A549 (cell line): ENCODE measurements around the gene FAT1. TPM values are rescaled to one million over a fixed set of nuclear protein-coding genes. Genes with fewer than 3 reads are reported as not detected.

Source experiments
- ATAC-seq, 2 experiments: fragments of 200-7000 bp in 1 of 2; fragments of >200 bp in 1 of 2; cut with Nextera tagmentation in 1 of 2; cut with Tn5 transposase in 1 of 2; 3 replicates each; pipeline versions ENCODE4 v1.8.0 to v1.9.1; 2018 to 2020; ENCODE audit warnings: mild to moderate bottlenecking in 1 of 2, moderate library complexity in 1 of 2
- CTCF ChIA-PET: fragments of 300-600 bp; sonication (Branson Sonifier 250); formaldehyde crosslinking; extraction: SDS; loops from one replicate; lab custom pipeline; 2021; ENCODE audit warnings: antibody characterized with exemption, inconsistent platforms; lab: Yijun Ruan, JAX
- POLR2A ChIA-PET: fragments of 350-600 bp; formaldehyde crosslinking; extraction: SDS; loops from one replicate; lab custom pipeline; 2021; ENCODE audit warnings: antibody characterized with exemption, inconsistent platforms; lab: Yijun Ruan, JAX
- DNase-seq, 2 experiments: peaks; one replicate each; pipeline versions ENCODE4 v3.0.0 to v3.0.0-alpha.2; 2011 to 2016; ENCODE audit warnings: low read depth in 1 of 2, low spot score in 1 of 2
- FAIRE-seq: peaks from 2 replicates; lab custom pipeline; 2011; peaks lifted over from hg19 to GRCh38; lab: Jason Lieb, UNC
- H3K27ac ChIP-seq, 2 experiments: fragments of >200 bp; sonication (Bioruptor Twin); formaldehyde crosslinking; 3 replicates each; pipeline ENCODE4 v1.5.1; 2016 to 2017
- H3K4me1 ChIP-seq: fragments of >200 bp; sonication (Bioruptor Twin); formaldehyde crosslinking; 3 replicates; pipeline ENCODE4 v1.6.1; 2016
- H3K4me2 ChIP-seq: fragments of >200 bp; sonication (Bioruptor Twin); formaldehyde crosslinking; 3 replicates; pipeline ENCODE4 v1.6.1; 2016
- H3K4me3 ChIP-seq: fragments of >200 bp; sonication (Bioruptor Twin); formaldehyde crosslinking; 3 replicates; pipeline ENCODE4 v1.5.1; 2016
- H3K9me3 ChIP-seq: fragments of >200 bp; sonication (Bioruptor Twin); formaldehyde crosslinking; 3 replicates; pipeline ENCODE4 v1.6.1; 2016
- BHLHE40 ChIP-seq: IDR thresholded peaks from 2 replicates; pipeline ENCODE4 v1.6.1; 2012; ENCODE audit warnings: low read depth, low read length, inconsistent platforms
- CBX8 ChIP-seq: fragments of 200-600 bp; sonication (generic); IDR thresholded peaks from 2 replicates; pipeline ENCODE4 v1.6.1; 2016
- CEBPB ChIP-seq, 2 experiments: fragments of >200 bp in 1 of 2; sonication (Bioruptor Twin) in 1 of 2; formaldehyde crosslinking in 1 of 2; IDR thresholded peaks; 2 replicates each; pipeline ENCODE4 v1.6.1; 2012 to 2016
- CHD4 ChIP-seq: fragments of 200-600 bp; sonication (generic); IDR thresholded peaks from 2 replicates; pipeline ENCODE4 v1.6.1; 2016; ENCODE audit warnings: antibody characterized with exemption, mild to moderate bottlenecking, borderline replicate concordance
- EHMT2 ChIP-seq: fragments of 200-600 bp; sonication (generic); IDR thresholded peaks from 2 replicates; pipeline ENCODE4 v1.6.1; 2016; ENCODE audit warnings: antibody characterized with exemption, low read depth, mild to moderate bottlenecking, moderate library complexity
- ESRRA ChIP-seq: fragments of 150-350 bp; IDR thresholded peaks from 2 replicates; pipeline ENCODE4 v1.6.1; 2014; ENCODE audit warnings: mild to moderate bottlenecking, low read length, borderline replicate concordance
- FOSL2 ChIP-seq, 2 experiments: fragments of 450-650 bp in 1 of 2; fragments of >200 bp in 1 of 2; sonication (Bioruptor Twin) in 1 of 2; formaldehyde crosslinking; IDR thresholded peaks; 2 replicates each; pipeline versions ENCODE4 v1.5.0 to v1.6.1; 2016 to 2020; ENCODE audit warnings: mild to moderate bottlenecking in 1 of 2, moderate library complexity in 1 of 2
- FOXS1 ChIP-seq: fragments of 250-450 bp; sonication (Bioruptor Pico); IDR thresholded peaks from 2 replicates; pipeline ENCODE4 v1.5.0; 2020; ENCODE audit warnings: mild to moderate bottlenecking, moderate library complexity
- HEYL ChIP-seq: fragments of 250-450 bp; sonication (Bioruptor Pico); IDR thresholded peaks from 2 replicates; pipeline ENCODE4 v1.8.0; 2021; ENCODE audit warnings: mild to moderate bottlenecking, moderate library complexity
- HOXA7 ChIP-seq: fragments of 250-450 bp; sonication (Bioruptor Pico); IDR thresholded peaks from 2 replicates; pipeline ENCODE4 v1.5.0; 2020; ENCODE audit warnings: mild to moderate bottlenecking, moderate library complexity
- JUN ChIP-seq, 2 experiments: fragments of >200 bp; sonication (Bioruptor Twin); formaldehyde crosslinking; IDR thresholded peaks; 2 replicates in 1 of 2; 3 replicates in 1 of 2; pipeline ENCODE4 v1.6.1; 2016 to 2017
- MAFK ChIP-seq: fragments of 450-650 bp; IDR thresholded peaks from 2 replicates; pipeline ENCODE4 v1.6.1; 2014; ENCODE audit not compliant: partially characterized antibody
- NFE2L2 ChIP-seq: fragments of 150-350 bp; conservative IDR thresholded peaks from 2 replicates; pipeline ENCODE4 v1.6.1; 2014; ENCODE audit warnings: low read length
- NPAS2 ChIP-seq: fragments of 250-450 bp; sonication (Bioruptor Pico); IDR thresholded peaks from 2 replicates; pipeline ENCODE4 v1.8.0; 2022; ENCODE audit warnings: mild to moderate bottlenecking, moderate library complexity, borderline replicate concordance
- NR3C1 ChIP-seq: fragments of >200 bp; sonication (Bioruptor Twin); formaldehyde crosslinking; IDR thresholded peaks from 3 replicates; pipeline ENCODE4 v1.6.1; 2017
- PBX3 ChIP-seq: IDR thresholded peaks from 2 replicates; pipeline ENCODE4 v1.6.1; 2012
- POLR2A ChIP-seq: IDR thresholded peaks from 2 replicates; pipeline ENCODE4 v1.6.1; 2012; ENCODE audit warnings: mild to moderate bottlenecking, low read length
- POLR2AphosphoS2 ChIP-seq: conservative IDR thresholded peaks from 2 replicates; pipeline ENCODE4 v1.6.1; 2012; ENCODE audit warnings: low read length, improper control_type of control experiment, inconsistent platforms
- RAD21 ChIP-seq, 2 experiments: fragments of >200 bp in 1 of 2; sonication (Bioruptor Twin) in 1 of 2; formaldehyde crosslinking in 1 of 2; IDR thresholded peaks in 1 of 2; conservative IDR thresholded peaks in 1 of 2; 2 replicates in 1 of 2; 3 replicates in 1 of 2; pipeline ENCODE4 v1.6.1; 2012 to 2018; ENCODE audit warnings: inconsistent platforms in 1 of 2
- SMC3 ChIP-seq: fragments of >200 bp; sonication (Bioruptor Twin); formaldehyde crosslinking; IDR thresholded peaks from 3 replicates; pipeline ENCODE4 v1.6.1; 2018; ENCODE audit warnings: inconsistent platforms
- SREBF2 ChIP-seq: fragments of 450-650 bp; IDR thresholded peaks from 2 replicates; pipeline ENCODE4 v1.6.1; 2014; ENCODE audit warnings: mild to moderate bottlenecking, moderate library complexity
- TFCP2L1 ChIP-seq: fragments of 250-450 bp; sonication (Bioruptor Pico); IDR thresholded peaks from 2 replicates; pipeline ENCODE4 v1.5.0; 2021; ENCODE audit warnings: mild to moderate bottlenecking
- TP53 ChIP-seq: fragments of 250-450 bp; sonication (Bioruptor Pico); IDR thresholded peaks from 2 replicates; pipeline ENCODE4 v1.5.0; 2021; ENCODE audit warnings: mild to moderate bottlenecking, moderate library complexity
- ZC3H11A ChIP-seq: fragments of 450-650 bp; IDR thresholded peaks from 2 replicates; pipeline ENCODE4 v1.6.1; 2014; ENCODE audit warnings: antibody characterized with exemption, mild to moderate bottlenecking
- ZNF302 ChIP-seq: fragments of 250-450 bp; sonication (Bioruptor Pico); IDR thresholded peaks from 2 replicates; pipeline ENCODE4 v1.9.0; 2021; ENCODE audit warnings: inconsistent platforms, mild to moderate bottlenecking, moderate library complexity
- ZSCAN20 ChIP-seq: fragments of 250-450 bp; sonication (Bioruptor Pico); IDR thresholded peaks from 2 replicates; pipeline ENCODE4 v1.8.0; 2022; ENCODE audit warnings: mild to moderate bottlenecking, moderate library complexity
- WGBS: methylation state at CpG from one replicate; pipeline ENCODE4 v1.1.6; 2017; ENCODE audit errors: missing lambda C conversion rate; 5-methylcytosine and 5-hydroxymethylcytosine counted together
- polyA plus RNA-seq, 4 experiments: library from polyadenylated mRNA; depleted of rRNA in 3 of 4; stranded (reverse); fragments of >200 nt; fragmentation: RNase III in 1 of 4; extraction: RNeasy Plus Mini Kit Qiagen cat#74134 plus additional on column Dnase treatment in 1 of 4; gene quantifications; 2 replicates in 3 of 4; 3 replicates in 1 of 4; pipeline ENCODE4 v1.2.3, GENCODE V29; 2011 to 2017
- TF ChIP-seq, protein P1 (sequence below): fragments of >200 bp; sonication (Bioruptor Twin); formaldehyde crosslinking; IDR thresholded peaks from 3 replicates; pipeline ENCODE4 v1.5.1; 2016
- TF ChIP-seq, protein P2 (sequence below): fragments of 250-450 bp; sonication (Bioruptor Pico); IDR thresholded peaks from 2 replicates; pipeline ENCODE4 v1.5.0; 2020; ENCODE audit warnings: low read depth, mild to moderate bottlenecking, moderate library complexity
- TF ChIP-seq, protein P3 (sequence below): fragments of 150-350 bp; IDR thresholded peaks from 2 replicates; pipeline ENCODE4 v1.6.1; 2014; ENCODE audit warnings: low read depth, mild to moderate bottlenecking, low read length

FAT1 gene
- polyA plus RNA-seq, 2 of the 4 experiments (the other 2 are of a cell fraction): 62.2 to 177 TPM

DNA sequence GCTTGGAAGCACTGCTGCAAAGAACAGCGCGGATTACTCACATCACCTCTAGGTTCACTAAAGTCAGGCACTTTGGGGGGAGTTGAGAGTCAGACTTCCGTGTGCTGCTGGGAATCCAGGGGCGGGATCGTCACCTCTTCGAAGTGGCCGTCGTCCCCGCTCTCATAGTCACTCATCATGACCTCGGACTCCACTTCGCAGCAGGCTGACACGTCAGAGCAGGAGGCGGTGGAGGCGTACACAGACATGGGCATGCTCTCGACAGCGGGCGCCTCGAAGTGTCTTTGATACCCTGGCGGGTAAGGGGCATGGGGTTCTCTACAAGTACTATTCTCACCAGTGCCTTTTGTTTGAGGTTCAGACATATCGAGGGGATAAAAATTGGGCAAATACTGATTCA lies 135.2 kb downstream of the FAT1 start:
- no peaks in the 10 kb centered on the region for H3K4me1 ChIP-seq
- POLR2A ChIA-PET: no interaction called here
- H3K4me2 ChIP-seq: no peak overlapping the region
- 97% methylated on average over 20 of the region's 20 CpGs for WGBS
- CTCF ChIA-PET: interaction anchor here (0.5 to 1.9 kb wide), 9 partner anchors 10 to 1483 kb away, joined by 3 to 18 read pairs (median 3); no protein-coding TSS in a partner anchor
- no peak overlapping the region for H3K27ac ChIP-seq
- DNase-seq (no peak), FAIRE-seq (no peak), ATAC-seq (no peak)
- no peak overlapping the region for H3K4me3 ChIP-seq
- TF ChIP-seq CBX8 (no peak), ZSCAN20 (CRISPR knock-in tag) (no peak), PBX3 (no peak), ZNF302 (CRISPR knock-in tag) (no peak), CHD4 (no peak), SMC3 (no peak), BHLHE40 (no peak)
- H3K9me3 ChIP-seq: no peaks in the 10 kb centered on the region

GRCh38 chr4:186587416-186588018 lies 136.1 kb downstream of the FAT1 start:
- Histone ChIP-seq H3K4me1 (no peaks in the 10 kb centered on the region), H3K27ac (no peak overlapping the region), H3K4me2 (no peak overlapping the region), H3K9me3 (no peaks in the 10 kb centered on the region)
- ATAC-seq: peak in 1 of 2 experiments; percentile 82; a peak in 4 of 6 replicates
- POLR2A ChIA-PET: no interaction called here
- DNase-seq: peak; percentile 43 to 47
- TF ChIP-seq, protein P1, sequence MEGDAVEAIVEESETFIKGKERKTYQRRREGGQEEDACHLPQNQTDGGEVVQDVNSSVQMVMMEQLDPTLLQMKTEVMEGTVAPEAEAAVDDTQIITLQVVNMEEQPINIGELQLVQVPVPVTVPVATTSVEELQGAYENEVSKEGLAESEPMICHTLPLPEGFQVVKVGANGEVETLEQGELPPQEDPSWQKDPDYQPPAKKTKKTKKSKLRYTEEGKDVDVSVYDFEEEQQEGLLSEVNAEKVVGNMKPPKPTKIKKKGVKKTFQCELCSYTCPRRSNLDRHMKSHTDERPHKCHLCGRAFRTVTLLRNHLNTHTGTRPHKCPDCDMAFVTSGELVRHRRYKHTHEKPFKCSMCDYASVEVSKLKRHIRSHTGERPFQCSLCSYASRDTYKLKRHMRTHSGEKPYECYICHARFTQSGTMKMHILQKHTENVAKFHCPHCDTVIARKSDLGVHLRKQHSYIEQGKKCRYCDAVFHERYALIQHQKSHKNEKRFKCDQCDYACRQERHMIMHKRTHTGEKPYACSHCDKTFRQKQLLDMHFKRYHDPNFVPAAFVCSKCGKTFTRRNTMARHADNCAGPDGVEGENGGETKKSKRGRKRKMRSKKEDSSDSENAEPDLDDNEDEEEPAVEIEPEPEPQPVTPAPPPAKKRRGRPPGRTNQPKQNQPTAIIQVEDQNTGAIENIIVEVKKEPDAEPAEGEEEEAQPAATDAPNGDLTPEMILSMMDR: peak; percentile 82
- TF ChIP-seq ZC3H11A (no peak), SMC3 (peak; percentile 74), RAD21 (conservative IDR thresholded peaks at IDR 0.05 in 1 of 2, IDR thresholded peaks at IDR 0.05 in 1 of 2) (peak; percentile 58 to 61)
- TF ChIP-seq, all 56 proteins: peak for 3
- FAIRE-seq: no peak
- H3K4me3 ChIP-seq: no peak overlapping the region
- CTCF ChIA-PET: interaction anchor here (0.6 to 2.0 kb wide), 24 partner anchors 8 to 1590 kb away, joined by 3 to 18 read pairs (median 3); partner anchors contain the start of gene MTNR1A
- WGBS: 27% methylated on average over 4 of the region's 4 CpGs

DNA sequence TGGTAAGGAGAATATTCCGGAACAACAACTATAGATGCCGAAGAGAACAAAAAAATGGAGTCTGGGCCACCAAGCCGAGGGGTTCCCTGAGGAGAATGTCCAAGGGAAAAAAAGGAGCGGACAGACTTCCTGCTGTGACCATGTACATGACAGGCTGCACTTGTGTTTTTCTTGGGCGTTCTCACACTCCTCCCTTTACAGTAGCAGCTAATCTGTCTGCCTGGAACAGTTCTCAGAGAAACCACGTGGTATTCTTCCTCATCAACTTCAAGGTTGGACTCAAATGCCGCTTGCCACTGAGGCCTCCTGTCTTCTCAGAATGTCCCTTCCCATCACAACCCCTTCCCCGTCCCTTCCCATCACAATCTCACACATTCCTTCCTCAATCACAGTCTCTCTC lies 137.5 kb downstream of the FAT1 start:
- ChIA-PET POLR2A (no interaction called here), CTCF (interaction anchor here (1.2 to 2.0 kb wide), 3 partner anchors 32 to 288 kb away, joined by 3 to 10 read pairs (median 7); partner anchors contain the start of gene MTNR1A)
- TF ChIP-seq HEYL (no peak), NR3C1 (no peak), POLR2A (no peak), FOXS1 (CRISPR knock-in tag) (no peak), HOXA7 (CRISPR knock-in tag) (no peak), FOSL2 (IDR thresholded peaks at IDR 0.05) (no peak), FOSL2 (CRISPR knock-in tag; IDR thresholded peaks at IDR 0.05) (no peak), ESRRA (no peak), TP53 (CRISPR knock-in tag) (no peak), NPAS2 (CRISPR knock-in tag) (no peak), CEBPB (IDR thresholded peaks at IDR 0.05) (no peak), SREBF2 (no peak), JUN (IDR thresholded peaks at IDR 0.05) (no peak), TFCP2L1 (no peak), ZSCAN20 (CRISPR knock-in tag) (no peak), EHMT2 (no peak), MAFK (no peak), NFE2L2 (no peak), POLR2AphosphoS2 (no peak)
- TF ChIP-seq, protein P2, sequence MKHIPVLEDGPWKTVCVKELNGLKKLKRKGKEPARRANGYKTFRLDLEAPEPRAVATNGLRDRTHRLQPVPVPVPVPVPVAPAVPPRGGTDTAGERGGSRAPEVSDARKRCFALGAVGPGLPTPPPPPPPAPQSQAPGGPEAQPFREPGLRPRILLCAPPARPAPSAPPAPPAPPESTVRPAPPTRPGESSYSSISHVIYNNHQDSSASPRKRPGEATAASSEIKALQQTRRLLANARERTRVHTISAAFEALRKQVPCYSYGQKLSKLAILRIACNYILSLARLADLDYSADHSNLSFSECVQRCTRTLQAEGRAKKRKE (CRISPR knock-in tag): no peak
- TF ChIP-seq, protein P3, sequence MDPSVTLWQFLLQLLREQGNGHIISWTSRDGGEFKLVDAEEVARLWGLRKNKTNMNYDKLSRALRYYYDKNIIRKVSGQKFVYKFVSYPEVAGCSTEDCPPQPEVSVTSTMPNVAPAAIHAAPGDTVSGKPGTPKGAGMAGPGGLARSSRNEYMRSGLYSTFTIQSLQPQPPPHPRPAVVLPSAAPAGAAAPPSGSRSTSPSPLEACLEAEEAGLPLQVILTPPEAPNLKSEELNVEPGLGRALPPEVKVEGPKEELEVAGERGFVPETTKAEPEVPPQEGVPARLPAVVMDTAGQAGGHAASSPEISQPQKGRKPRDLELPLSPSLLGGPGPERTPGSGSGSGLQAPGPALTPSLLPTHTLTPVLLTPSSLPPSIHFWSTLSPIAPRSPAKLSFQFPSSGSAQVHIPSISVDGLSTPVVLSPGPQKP: no peak
- Histone ChIP-seq H3K9me3 (no peaks in the 10 kb centered on the region), H3K4me3 (no peak overlapping the region), H3K4me1 (no peaks in the 10 kb centered on the region), H3K27ac (no peak overlapping the region), H3K4me2 (no peak overlapping the region)
- FAIRE-seq: no peak
- ATAC-seq: no peak
- no peak for DNase-seq
- 93% methylated on average over 8 of the region's 8 CpGs for WGBS
